GM06990 (cell line): Measurements from ENCODE around the gene KPNA4.

Source experiments
- DNase-seq: peaks from one replicate; pipeline ENCODE4 v3.0.0-alpha.2; 2011; ENCODE audit not compliant: insufficient read length; ENCODE audit errors: extremely low read depth
- H3K27me3 ChIP-seq: replicated peaks from 2 replicates; pipeline ENCODE4 v1.6.0; 2011; ENCODE audit warnings: low read length; ENCODE audit not compliant: control insufficient read depth, insufficient read depth
- H3K36me3 ChIP-seq: 2 replicates; pipeline ENCODE4 v1.5.1; 2011; ENCODE audit warnings: low read length; ENCODE audit not compliant: control insufficient read depth, insufficient read depth
- H3K4me3 ChIP-seq: replicated peaks from 2 replicates; pipeline ENCODE4 v1.5.1; 2011; ENCODE audit warnings: low read depth, mild to moderate bottlenecking, control low read depth, low read length
- CTCF ChIP-seq: IDR thresholded peaks from 2 replicates; pipeline ENCODE4 v1.5.1; 2011; ENCODE audit warnings: low read length, control low read depth, mild to moderate bottlenecking, inconsistent platforms; ENCODE audit not compliant: insufficient read depth, poor library complexity, severe bottlenecking

The KPNA4 gene

GRCh38 chr3:160568989-160569388, 3.6 kb upstream of the KPNA4 start:
- Histone ChIP-seq H3K27me3 (no peaks in the 10 kb centered on the region), H3K36me3 (no peaks in the 10 kb centered on the region), H3K4me3 (no peak overlapping the region)
- DNase-seq: no peak
- TF ChIP-seq CTCF: no peak

GRCh38 chr3:160567774-160568173, 2.4 kb upstream of the KPNA4 start:
- Histone ChIP-seq H3K36me3 (no peaks in the 10 kb centered on the region), H3K27me3 (no peaks in the 10 kb centered on the region), H3K4me3 (no peak overlapping the region)
- no peak for DNase-seq
- TF ChIP-seq CTCF: no peak

- no peak for TF ChIP-seq CTCF
- no peak for DNase-seq
- H3K27me3 ChIP-seq: no peaks in the 10 kb centered on the region
- no peaks in the 10 kb centered on the region for H3K36me3 ChIP-seq
- H3K4me3 ChIP-seq: peak overlapping the region; percentile 89
These were observed 1.1 kb upstream of the KPNA4 start for GRCh38 chr3:160566499-160566898.

- DNase-seq: no peak
- Histone ChIP-seq H3K36me3 (no peaks in the 10 kb centered on the region), H3K27me3 (no peaks in the 10 kb centered on the region), H3K4me3 (peak overlapping the region; percentile 89)
- TF ChIP-seq CTCF: no peak
These were observed 376 bp downstream of the KPNA4 start for GRCh38 chr3:160564949-160565441.

GRCh38 chr3:160564258-160564911, 986 bp downstream of the KPNA4 start:
- no peaks in the 10 kb centered on the region for H3K36me3 ChIP-seq
- TF ChIP-seq CTCF: no peak
- H3K27me3 ChIP-seq: no peaks in the 10 kb centered on the region
- H3K4me3 ChIP-seq: peak overlapping the region; percentile 89
- DNase-seq: no peak

- no peaks in the 10 kb centered on the region; the same call in 1 of the 2 replicates for H3K36me3 ChIP-seq
- H3K4me3 ChIP-seq: peak overlapping the region; percentile 89
- no peak for TF ChIP-seq CTCF
- DNase-seq: no peak
- H3K27me3 ChIP-seq: no peaks in the 10 kb centered on the region
These were observed 2.4 kb downstream of the KPNA4 start for GRCh38 chr3:160562952-160563351.
